SK-N-SH treated with all-trans-retinoic acid at 6 μM for 48 hours (cell line): ENCODE measurements around the gene USP24.
"Not testable (repeated sequence)": the region's sequence is repeated elsewhere in the genome, so short reads cannot be mapped to it uniquely, and the experiment has no call there.

Source experiments
- CREB5 ChIP-seq: fragments of 250-450 bp; sonication (Bioruptor Pico); IDR thresholded peaks from 2 replicates; pipeline ENCODE4 v1.5.1; 2020; ENCODE audit warnings: low read depth, mild to moderate bottlenecking, moderate library complexity
- CSDC2 ChIP-seq: fragments of 250-450 bp; sonication (Bioruptor Pico); IDR thresholded peaks from 2 replicates; pipeline ENCODE4 v1.5.0; 2020; ENCODE audit warnings: mild to moderate bottlenecking, moderate library complexity
- SNAI2 ChIP-seq: fragments of 250-450 bp; sonication (Bioruptor Pico); IDR thresholded peaks from 2 replicates; pipeline ENCODE4 v1.5.0; 2020; ENCODE audit warnings: mild to moderate bottlenecking, moderate library complexity
- TSHZ2 ChIP-seq: fragments of 250-450 bp; sonication (Bioruptor Pico); IDR thresholded peaks from 2 replicates; pipeline ENCODE4 v1.5.0; 2020; ENCODE audit warnings: mild to moderate bottlenecking, moderate library complexity
- ZFP3 ChIP-seq: fragments of 250-450 bp; sonication (Bioruptor Pico); IDR thresholded peaks from 2 replicates; pipeline ENCODE4 v1.5.0; 2020; ENCODE audit warnings: mild to moderate bottlenecking, moderate library complexity
- ZNF565 ChIP-seq: fragments of 450-650 bp; formaldehyde crosslinking; conservative IDR thresholded peaks from 2 replicates; pipeline ENCODE4 v1.5.0; 2020; ENCODE audit warnings: low read depth, mild to moderate bottlenecking, moderate library complexity
- TF ChIP-seq, protein P1 (sequence below): fragments of 250-450 bp; sonication (Bioruptor Pico); IDR thresholded peaks from 2 replicates; pipeline ENCODE4 v1.8.0; 2020; ENCODE audit warnings: mild to moderate bottlenecking, moderate library complexity, borderline replicate concordance
- TF ChIP-seq, protein P2 (sequence below): fragments of 250-450 bp; sonication (Bioruptor Pico); IDR thresholded peaks from 2 replicates; pipeline ENCODE4 v1.5.1; 2021; ENCODE audit warnings: mild to moderate bottlenecking, moderate library complexity

DNA sequence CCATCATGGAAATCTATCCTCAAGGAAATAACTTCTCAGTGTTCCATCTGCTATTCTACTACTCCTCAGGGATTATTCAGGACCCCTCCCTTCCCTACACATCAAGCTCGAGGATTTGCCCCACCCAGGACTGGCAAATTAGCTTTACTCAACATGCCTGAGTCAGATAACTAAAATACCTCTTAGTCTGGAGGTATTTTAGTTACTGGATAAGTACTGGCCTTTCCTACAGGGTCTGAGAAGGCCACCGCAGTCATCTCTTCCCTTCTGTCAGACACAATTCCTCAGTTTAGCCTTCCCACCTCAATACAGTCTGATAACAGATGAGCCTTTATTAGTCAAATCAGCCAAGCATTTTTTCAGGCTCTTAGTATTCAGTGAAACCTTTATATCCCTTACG is 188.5 kb downstream of the USP24 start:
- TF ChIP-seq, protein P1, sequence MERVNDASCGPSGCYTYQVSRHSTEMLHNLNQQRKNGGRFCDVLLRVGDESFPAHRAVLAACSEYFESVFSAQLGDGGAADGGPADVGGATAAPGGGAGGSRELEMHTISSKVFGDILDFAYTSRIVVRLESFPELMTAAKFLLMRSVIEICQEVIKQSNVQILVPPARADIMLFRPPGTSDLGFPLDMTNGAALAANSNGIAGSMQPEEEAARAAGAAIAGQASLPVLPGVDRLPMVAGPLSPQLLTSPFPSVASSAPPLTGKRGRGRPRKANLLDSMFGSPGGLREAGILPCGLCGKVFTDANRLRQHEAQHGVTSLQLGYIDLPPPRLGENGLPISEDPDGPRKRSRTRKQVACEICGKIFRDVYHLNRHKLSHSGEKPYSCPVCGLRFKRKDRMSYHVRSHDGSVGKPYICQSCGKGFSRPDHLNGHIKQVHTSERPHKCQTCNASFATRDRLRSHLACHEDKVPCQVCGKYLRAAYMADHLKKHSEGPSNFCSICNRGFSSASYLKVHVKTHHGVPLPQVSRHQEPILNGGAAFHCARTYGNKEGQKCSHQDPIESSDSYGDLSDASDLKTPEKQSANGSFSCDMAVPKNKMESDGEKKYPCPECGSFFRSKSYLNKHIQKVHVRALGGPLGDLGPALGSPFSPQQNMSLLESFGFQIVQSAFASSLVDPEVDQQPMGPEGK = not testable (repeated sequence)
- TF ChIP-seq CREB5 (CRISPR knock-in tag); ZFP3; SNAI2 (CRISPR knock-in tag); TSHZ2 (CRISPR knock-in tag); ZNF565 (CRISPR knock-in tag); CSDC2 (CRISPR knock-in tag): not testable (repeated sequence)
- TF ChIP-seq, protein P2, sequence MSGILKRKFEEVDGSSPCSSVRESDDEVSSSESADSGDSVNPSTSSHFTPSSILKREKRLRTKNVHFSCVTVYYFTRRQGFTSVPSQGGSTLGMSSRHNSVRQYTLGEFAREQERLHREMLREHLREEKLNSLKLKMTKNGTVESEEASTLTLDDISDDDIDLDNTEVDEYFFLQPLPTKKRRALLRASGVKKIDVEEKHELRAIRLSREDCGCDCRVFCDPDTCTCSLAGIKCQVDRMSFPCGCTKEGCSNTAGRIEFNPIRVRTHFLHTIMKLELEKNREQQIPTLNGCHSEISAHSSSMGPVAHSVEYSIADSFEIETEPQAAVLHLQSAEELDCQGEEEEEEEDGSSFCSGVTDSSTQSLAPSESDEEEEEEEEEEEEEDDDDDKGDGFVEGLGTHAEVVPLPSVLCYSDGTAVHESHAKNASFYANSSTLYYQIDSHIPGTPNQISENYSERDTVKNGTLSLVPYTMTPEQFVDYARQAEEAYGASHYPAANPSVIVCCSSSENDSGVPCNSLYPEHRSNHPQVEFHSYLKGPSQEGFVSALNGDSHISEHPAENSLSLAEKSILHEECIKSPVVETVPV (CRISPR knock-in tag) = not testable (repeated sequence)
